Subcutaneous adipose tissue (tissue), 4 donors: Measurements from ENCODE around the gene SND1. TPM values are rescaled to one million over a fixed set of nuclear protein-coding genes. Genes with fewer than 3 reads are reported as not detected.

Experiments
- total RNA-seq, 4 donors: library from RNA; depleted of rRNA; stranded (reverse); fragments of >200 nt; gene quantifications; one replicate each; pipeline ENCODE4 v1.1.0, GENCODE V29; 2016
- TF ChIP-seq, protein P1 (sequence below): fragments of 450-650 bp; IDR thresholded peaks from one replicate; pipeline ENCODE4 v1.5.1; 2016; ENCODE audit warnings: low read depth, mild to moderate bottlenecking, control low read depth, antibody characterized with exemption, moderate library complexity

SND1 gene
- total RNA-seq, 4 donors from 2014 or later = 73.9 to 98.3 (median 88.9) TPM

DNA sequence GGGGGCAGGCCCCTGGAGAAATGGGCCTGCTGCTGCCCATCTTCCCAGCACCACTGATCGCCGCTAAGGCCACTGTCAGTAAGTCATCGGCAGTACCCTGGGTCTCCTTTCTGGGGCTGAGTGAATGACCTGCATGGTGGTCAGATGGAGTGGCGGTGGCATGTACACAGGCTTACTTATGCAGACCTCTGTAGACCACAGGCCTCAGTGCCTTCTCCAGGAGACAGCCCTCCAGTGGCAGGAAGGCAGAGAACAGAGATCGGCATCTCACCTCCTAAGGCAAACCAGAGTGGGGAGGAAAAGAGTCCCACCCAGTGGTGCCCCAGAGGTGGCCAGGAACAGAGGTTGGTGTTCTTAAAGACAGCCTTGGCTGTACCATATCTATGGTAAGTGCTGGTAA lies 402.0 kb downstream of the SND1 start:
- TF ChIP-seq, protein P1, sequence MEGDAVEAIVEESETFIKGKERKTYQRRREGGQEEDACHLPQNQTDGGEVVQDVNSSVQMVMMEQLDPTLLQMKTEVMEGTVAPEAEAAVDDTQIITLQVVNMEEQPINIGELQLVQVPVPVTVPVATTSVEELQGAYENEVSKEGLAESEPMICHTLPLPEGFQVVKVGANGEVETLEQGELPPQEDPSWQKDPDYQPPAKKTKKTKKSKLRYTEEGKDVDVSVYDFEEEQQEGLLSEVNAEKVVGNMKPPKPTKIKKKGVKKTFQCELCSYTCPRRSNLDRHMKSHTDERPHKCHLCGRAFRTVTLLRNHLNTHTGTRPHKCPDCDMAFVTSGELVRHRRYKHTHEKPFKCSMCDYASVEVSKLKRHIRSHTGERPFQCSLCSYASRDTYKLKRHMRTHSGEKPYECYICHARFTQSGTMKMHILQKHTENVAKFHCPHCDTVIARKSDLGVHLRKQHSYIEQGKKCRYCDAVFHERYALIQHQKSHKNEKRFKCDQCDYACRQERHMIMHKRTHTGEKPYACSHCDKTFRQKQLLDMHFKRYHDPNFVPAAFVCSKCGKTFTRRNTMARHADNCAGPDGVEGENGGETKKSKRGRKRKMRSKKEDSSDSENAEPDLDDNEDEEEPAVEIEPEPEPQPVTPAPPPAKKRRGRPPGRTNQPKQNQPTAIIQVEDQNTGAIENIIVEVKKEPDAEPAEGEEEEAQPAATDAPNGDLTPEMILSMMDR = no peak

DNA sequence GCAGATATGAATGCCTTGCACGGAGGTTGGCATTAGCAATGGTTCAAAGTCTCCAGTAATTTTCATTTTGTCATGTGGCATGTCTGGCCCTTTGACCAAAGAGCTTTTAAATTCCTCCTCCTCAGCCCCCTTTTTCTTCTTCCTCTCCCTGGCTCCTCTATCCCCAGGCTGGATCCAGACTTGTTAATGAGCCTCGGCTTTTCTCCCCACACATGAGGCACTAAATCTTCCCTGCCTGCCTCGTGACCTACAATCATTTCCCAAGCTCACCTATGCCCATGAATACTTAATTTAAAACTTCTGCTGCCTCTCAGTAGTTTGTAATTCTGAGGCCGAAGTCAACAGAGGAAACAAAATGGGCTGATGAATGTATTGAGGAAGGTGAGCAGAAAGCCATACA lies 402.5 kb downstream of the SND1 start:
- TF ChIP-seq, protein P1 = no peak

GRCh38 chr7:128055637-128056036 lies 403.6 kb downstream of the SND1 start:
- TF ChIP-seq, protein P1 = no peak

DNA sequence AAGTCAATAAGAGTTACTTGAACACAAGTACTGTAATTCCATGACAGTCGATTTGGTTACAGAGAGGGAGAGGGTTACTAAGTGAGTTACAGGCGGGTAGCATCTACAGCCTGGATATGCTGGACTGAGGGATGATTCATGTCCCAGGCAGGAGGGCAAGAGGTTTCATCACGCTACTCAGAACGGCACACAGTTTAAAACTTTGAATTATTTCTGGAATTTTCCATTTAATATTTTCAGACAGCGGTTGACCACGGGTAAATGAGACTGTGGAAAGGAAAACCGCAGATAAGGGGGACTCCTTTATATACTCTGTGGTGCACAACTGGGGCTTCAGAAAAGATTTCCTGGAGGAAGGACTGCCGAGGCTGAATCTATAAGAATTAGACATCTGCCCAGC lies 404.9 kb downstream of the SND1 start:
- TF ChIP-seq, protein P1 = no peak

GRCh38 chr7:128057909-128058308 lies 405.9 kb downstream of the SND1 start:
- TF ChIP-seq, protein P1 = no peak

DNA sequence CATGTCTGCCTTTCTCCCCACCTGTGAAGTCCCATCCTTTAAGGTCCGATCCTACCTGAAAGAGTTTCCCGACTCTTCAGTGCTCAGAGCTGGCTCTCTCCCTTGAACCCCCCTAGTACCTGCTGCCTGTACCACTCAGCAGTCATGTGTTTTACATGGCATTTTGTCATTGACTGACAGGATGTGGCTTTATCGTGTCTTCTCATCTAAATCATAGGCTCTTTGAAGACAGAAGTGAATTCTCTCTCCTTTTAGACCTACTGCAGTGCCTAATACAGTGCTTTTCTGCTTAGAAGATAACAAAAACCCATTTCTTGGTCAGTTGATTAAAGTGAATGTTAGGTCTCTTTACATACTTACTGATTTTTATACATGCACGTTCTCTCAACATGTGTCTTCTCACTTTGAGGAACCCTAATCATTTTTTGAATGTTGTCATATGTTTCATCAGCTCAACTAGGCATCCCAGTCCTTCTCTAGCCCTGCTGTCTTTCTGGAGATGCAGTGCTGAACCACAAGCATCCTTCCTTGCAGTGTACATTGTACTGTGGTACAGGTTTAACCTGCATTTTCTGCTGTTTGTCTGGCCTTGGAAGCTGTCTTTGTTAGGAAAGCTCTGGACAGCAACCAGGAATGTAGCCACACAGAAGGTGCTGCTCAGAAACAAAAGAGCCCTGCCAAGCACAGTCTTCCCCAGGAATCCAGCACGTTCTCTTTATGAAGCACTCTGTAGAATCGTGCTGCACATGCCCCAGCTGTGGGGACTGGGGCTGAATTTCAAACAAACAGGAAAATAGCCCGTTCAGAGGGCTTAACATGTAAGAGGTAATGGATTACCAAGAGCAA lies 407.4 kb downstream of the SND1 start:
- TF ChIP-seq, protein P1 = no peak

DNA sequence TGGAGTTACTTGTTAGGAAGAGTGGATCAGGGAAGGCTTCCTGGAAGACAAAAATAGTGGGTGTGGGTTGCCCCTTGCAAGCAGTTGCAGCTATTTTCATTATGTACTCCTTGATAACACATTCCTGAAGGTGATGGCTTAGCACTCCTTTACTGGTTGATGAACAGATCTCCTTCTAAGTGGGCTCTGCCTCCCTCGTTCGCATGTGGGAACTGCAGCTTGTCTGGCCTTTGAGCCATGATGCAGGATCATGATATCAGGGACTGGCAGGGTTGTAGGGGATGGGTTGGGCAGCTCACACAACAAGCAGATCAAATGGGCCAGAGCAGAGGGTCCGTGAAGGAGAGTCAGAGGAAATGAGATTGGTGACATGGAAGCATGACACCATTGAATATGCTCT lies 408.0 kb downstream of the SND1 start:
- TF ChIP-seq, protein P1 = no peak
